ENCODE results near the gene PACSIN2.

DNA sequence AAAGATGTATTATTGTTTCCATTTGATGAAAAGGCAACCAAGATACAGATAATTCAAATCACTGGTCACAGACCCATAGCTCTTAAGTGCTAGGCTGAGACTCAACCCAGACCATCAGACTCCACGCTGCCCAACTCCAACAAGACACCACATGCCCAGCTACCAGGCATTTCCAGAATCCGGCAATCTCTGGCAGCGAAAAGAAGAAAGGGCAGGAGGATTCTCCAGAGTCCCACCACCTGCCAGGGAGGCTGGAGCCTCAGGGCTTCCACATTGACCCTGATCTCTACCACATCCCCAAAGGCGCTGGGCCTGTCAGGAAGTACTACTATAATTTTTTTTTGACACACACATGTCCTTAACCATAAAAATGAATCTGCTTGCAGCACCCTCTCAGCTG lies 96.4 kb downstream of the PACSIN2 start:
- TF ChIP-seq, protein P1, sequence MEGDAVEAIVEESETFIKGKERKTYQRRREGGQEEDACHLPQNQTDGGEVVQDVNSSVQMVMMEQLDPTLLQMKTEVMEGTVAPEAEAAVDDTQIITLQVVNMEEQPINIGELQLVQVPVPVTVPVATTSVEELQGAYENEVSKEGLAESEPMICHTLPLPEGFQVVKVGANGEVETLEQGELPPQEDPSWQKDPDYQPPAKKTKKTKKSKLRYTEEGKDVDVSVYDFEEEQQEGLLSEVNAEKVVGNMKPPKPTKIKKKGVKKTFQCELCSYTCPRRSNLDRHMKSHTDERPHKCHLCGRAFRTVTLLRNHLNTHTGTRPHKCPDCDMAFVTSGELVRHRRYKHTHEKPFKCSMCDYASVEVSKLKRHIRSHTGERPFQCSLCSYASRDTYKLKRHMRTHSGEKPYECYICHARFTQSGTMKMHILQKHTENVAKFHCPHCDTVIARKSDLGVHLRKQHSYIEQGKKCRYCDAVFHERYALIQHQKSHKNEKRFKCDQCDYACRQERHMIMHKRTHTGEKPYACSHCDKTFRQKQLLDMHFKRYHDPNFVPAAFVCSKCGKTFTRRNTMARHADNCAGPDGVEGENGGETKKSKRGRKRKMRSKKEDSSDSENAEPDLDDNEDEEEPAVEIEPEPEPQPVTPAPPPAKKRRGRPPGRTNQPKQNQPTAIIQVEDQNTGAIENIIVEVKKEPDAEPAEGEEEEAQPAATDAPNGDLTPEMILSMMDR (IDR thresholded peaks at IDR 0.05; ENCODE audit: insufficient read depth, low read depth, low read length): no peak
- no peak for TF ChIP-seq EZH2 (IDR thresholded peaks at IDR 0.05; ENCODE audit: insufficient read depth, low read length)

All from astrocyte (in vitro differentiated cells and primary cell).